DMS114 treated with DMSO at 0.1 percent for 48 hours (cell line): ENCODE measurements around the gene PGAM5.
A peak's percentile ranks its signal among the peaks of the same experiment; 100 is the strongest.
"Not testable (repeated sequence)": the region's sequence is repeated elsewhere in the genome, so short reads cannot be mapped to it uniquely, and the experiment has no call there.

Experiments
- DNase-seq: peaks from one replicate; lab custom pipeline; 2025; ENCODE audit not compliant: unreplicated experiment; lab: John Stamatoyannopoulos, UW

Gene PGAM5

DNA sequence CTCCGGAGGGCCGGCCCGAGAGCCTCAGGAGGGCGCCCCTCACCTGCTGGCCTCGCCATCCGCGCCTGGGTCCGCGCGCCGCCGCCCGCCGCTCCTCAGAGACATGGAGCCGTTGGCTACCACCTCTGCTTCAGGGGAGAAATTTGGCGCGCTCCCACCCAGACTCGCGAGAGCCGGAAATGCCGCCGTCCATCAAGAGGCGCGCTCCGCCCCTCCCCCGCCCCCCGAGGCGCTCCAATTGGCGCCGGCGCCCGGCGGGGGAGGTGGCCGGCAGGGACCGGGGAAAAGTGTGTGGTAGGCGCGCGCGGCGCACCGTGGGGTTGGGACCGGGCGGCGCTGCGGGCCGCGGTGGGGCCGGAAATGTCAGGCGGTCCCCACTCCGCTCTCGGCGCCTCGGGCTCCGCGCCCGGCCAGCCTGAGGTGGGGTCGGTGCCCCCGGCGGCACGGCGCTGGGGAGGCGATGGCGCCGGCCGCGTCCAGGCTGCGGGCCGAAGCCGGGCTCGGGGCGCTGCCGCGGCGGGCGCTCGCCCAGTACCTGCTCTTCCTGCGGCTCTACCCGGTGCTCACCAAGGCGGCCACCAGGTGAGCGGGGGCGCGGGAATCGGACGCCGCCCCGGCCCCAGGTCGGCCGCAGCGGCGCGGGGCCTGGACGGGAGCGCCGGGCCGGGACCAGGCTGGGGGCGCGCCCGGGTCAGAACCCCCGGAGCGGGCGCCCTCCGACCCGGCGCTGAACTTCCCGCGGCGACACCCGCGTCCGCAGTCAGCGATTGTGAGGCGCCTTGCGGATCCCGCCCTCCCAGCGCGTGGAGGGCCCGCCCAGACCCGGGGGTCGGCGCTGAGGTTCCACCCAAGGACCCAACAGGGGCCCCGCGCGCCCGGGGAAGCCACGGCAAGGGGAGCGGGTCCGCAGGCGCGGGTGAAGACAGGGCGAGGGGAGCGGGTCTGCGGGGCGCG, 23.2 kb upstream of the PGAM5 start, which contains the start of the genes POLE and PXMP2:
TSS of gene POLE (minus strand) at position 132 of the 954 bp plus-strand sequence. CDS start at position 105, 27 bp downstream.
TSS of gene PXMP2 (plus strand) at position 377 of the 954 bp plus-strand sequence. CDS start at position 461, 84 bp downstream.
- DNase-seq = peak; percentile 88

GRCh38 chr12:132689227-132689626, 21.4 kb upstream of the PGAM5 start:
- no peak for DNase-seq

DNA sequence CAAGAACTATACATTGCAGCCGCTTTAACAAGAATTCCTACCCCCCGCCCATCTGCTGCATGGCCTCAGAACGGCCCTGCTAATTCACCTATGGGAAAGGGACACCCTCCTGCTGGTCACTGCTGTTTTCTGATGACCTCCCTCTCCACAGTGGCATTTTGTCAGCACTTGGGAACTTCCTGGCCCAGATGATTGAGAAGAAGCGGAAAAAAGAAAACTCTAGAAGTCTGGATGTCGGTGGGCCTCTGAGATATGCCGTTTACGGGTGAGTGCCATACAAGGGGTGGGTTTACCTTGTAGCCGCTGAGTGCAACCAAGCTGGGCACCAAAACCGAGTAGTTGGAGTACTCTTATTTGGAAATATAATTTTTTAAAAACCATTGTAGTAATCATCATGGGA, 20.5 kb upstream of the PGAM5 start:
- no peak for DNase-seq

- not testable (repeated sequence) for DNase-seq
These were observed 18.6 kb upstream of the PGAM5 start for GRCh38 chr12:132692030-132692429.

- DNase-seq = not testable (repeated sequence)
These were observed 15.8 kb upstream of the PGAM5 start for GRCh38 chr12:132694888-132695287.

GRCh38 chr12:132695431-132695830, 15.2 kb upstream of the PGAM5 start:
- no peak for DNase-seq

GRCh38 chr12:132698341-132698740, 12.3 kb upstream of the PGAM5 start:
- DNase-seq = no peak

- no peak for DNase-seq
These were observed 10.3 kb upstream of the PGAM5 start for GRCh38 chr12:132700212-132700822.

- no peak for DNase-seq
These were observed 8.0 kb upstream of the PGAM5 start for GRCh38 chr12:132702640-132703039.

DNA sequence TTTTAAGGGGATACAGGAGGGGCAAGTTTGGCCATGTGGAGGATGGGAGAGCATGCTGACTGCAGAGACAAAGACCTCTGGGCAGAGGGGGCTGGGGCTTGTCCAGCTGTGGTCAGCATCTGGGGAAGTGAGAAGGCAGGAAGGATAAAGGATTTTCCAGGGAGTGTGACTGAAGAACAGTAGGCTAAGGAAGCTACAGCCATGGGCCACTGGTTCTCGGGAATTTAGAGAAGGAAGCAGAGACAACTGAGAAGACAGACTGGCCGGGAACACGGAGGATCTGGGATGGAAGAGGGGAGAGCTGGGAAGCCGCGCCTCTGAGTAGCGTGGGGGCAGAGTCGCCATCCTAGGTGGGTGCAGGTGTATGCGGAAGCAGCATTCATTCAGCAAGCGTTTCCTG, 7.0 kb upstream of the PGAM5 start:
- DNase-seq = no peak

- no peak for DNase-seq
These were observed 3.4 kb upstream of the PGAM5 start for GRCh38 chr12:132707241-132707640.

- DNase-seq = no peak
These were observed 2.5 kb upstream of the PGAM5 start for GRCh38 chr12:132708150-132708549.

DNA sequence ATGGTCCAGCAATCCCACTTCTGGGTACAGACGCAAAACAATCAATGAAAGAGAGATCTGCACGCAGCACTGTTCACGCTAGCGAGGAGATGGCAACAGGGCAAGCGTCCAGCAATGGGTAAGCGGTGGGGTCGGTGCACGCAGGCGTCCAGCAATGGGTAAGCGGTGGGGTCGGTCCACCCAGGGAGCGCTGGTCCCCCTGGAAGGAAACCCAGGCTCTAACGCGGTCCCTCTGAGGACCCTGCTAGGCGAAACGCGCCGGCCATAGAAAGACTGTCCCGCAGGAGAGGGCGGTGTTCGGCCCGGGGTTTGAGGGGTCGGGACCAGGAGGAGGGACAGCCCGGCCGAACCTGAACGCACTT, 618 bp upstream of the PGAM5 start:
- DNase-seq = no peak

GRCh38 chr12:132711080-132711843, 620 bp downstream of the PGAM5 start:
- no peak for DNase-seq

DNA sequence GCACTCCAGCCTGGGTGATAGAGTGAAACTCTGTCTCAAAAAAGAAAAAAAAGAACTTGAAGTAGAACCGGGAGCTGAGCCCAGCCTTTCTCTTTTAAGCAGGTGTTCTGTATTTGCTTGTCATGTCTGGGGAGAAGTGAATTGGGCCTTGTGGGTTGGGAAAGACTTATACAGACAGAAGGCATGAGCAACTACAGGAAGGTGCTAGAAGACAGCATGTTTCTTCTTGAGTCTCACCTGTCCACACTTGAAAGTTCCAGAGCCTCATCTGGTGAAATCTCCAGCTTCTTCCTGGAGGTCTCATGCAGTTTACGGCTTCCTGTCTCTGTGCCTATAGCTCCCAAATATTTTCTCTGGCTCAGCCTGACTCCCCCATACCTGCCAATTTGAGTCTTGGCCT, 2.5 kb downstream of the PGAM5 start:
- DNase-seq = no peak

DNA sequence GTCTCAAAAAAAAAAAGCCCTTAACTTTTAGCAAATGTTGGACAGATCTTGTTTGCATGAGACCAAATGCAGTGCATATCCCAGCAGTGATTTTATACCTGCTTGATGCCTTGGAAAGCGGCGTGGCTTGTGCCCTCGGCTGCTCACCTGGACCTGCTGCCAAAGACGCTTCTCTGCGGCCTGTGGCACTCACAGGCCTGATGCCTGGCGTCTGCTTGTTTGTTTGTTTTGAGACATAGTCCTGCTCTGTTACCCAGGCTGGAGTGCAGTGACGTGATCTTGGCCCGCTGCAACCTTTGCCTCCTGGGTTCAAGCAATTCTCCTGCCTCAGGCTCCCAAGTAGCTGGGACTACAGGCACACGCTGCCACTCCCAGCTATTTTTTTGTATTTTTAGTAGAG, 5.2 kb downstream of the PGAM5 start:
- DNase-seq = no peak

- no peak for DNase-seq
These were observed 5.7 kb downstream of the PGAM5 start for GRCh38 chr12:132716356-132716755.

DNA sequence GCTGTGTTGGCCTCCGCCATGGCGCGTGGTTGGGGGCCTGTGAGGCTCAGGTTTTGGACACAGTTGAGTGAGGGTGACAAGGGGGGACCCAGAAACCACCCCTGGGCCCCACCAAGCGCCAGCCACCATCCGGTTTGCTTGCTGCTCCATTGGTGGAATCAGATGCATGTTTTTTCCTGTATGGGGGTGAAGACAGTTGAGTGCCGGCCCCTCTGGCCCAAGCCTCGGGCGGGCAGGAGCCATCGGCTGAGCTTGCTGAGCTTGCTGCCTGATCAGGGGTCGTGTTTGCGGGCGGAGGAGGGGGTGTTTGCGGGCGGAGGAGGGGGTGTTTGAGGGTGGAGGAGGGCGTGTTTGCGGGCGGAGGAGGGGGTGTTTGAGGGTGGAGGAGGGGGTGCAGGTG, 6.4 kb downstream of the PGAM5 start:
- no peak for DNase-seq

GRCh38 chr12:132717531-132718387, 7.1 kb downstream of the PGAM5 start:
- DNase-seq = no peak

GRCh38 chr12:132718644-132719043, 8.0 kb downstream of the PGAM5 start:
- no peak for DNase-seq
